Endometrial microvascular endothelial cells (primary cell): ENCODE data around the gene RETREG1. TPM values are rescaled to one million over a fixed set of nuclear protein-coding genes. Genes with fewer than 3 reads are reported as not detected.
"Not testable (repeated sequence)": the region's sequence is repeated elsewhere in the genome, so short reads cannot be mapped to it uniquely, and the experiment has no call there.

Source experiments
- in situ Hi-C: cut with HindIII; loops from 2 replicates; pipeline ENCODE4 v1.10.0; 2017; ENCODE audit warnings: low sequenced_read_pairs, low pct_unique_long_range_greater_than_20kb; ENCODE audit errors: inconsistent ontology term
- total RNA-seq: library from RNA; depleted of rRNA; stranded (reverse); fragments of >200 nt; gene quantifications from one replicate; pipeline ENCODE4 v1.2.3, GENCODE V29; 2015; ENCODE audit errors: inconsistent ontology term

Gene RETREG1
- total RNA-seq, 1 donor from 2014 or later: not detected

DNA sequence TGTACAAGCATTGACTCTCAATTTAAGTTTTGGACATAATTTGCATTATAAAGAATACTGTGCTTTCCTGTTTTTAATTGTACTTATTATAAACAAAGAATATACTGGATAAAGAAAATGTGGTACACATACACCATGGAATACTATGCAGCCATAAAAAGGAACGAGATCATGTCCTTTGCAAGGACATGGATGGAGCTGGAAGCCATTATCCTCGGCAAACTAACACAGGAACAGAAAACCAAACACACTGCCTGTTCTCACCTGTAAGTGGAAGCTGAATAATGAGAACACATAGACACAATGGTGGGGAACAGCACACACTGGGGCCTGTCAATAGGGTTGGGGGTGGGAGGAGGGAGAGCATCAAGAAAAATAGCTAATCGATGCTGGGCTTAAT is 140.4 kb downstream of the RETREG1 start:
- in situ Hi-C loops: not testable (repeated sequence)

DNA sequence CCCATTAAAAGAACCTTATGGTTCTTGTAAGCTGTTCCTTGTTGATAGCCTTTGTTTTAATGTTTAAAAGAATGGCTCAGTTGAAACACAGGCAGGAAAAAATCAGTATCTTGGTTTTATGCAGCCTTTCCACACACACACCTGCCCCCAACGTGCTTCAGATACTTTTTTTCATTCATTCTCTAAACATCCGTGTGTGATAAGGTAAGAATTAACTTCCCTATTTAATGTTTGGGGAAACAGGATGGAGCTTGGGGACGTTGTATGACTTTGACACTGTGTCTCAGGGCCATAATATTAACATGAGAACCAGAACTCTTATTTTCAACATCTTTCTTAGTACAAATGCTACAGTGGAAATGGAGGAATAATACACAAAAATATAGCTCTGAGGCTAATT is 145.4 kb downstream of the RETREG1 start:
- in situ Hi-C loops: no loop called here

DNA sequence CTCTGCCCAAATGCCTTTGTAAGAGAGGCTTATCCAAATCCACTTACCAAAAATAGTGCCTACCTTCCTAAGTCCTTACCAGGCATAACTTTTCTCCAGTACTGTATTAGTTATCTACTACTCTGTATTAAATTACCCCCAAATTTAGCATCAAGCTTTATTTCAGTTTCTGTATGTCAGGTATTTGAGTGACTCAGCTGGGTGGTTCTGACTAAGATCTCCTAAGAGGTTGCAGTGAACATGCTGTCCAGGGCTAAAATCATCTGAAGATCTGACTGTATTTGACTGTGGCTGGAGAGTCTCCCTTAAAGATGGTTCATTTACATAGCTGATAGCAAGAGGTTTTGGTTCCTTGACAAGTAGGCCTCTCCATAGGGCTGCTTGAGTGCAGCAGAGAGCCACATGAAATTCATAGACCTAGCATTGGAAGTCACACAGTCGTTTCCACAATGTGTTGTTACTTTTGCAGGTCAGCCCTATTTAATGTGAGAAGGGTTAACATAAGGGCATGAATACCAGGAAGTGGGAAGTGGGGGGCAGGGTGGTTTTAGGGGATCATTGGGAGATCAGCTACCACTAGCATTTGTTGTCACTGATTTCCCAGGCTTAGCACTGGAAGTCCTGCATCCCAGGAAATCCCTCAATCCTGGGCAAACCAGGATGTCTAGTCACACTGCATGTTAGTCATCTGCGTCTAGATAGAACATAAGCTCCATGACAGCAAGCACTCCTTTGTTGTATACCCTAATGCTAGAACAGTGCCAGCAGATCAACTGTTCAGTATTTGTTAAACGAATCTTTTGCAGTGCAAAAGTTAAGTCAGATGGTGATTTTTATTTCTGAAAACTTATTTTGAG is 149.2 kb downstream of the RETREG1 start:
- in situ Hi-C loops: no loop called here

DNA sequence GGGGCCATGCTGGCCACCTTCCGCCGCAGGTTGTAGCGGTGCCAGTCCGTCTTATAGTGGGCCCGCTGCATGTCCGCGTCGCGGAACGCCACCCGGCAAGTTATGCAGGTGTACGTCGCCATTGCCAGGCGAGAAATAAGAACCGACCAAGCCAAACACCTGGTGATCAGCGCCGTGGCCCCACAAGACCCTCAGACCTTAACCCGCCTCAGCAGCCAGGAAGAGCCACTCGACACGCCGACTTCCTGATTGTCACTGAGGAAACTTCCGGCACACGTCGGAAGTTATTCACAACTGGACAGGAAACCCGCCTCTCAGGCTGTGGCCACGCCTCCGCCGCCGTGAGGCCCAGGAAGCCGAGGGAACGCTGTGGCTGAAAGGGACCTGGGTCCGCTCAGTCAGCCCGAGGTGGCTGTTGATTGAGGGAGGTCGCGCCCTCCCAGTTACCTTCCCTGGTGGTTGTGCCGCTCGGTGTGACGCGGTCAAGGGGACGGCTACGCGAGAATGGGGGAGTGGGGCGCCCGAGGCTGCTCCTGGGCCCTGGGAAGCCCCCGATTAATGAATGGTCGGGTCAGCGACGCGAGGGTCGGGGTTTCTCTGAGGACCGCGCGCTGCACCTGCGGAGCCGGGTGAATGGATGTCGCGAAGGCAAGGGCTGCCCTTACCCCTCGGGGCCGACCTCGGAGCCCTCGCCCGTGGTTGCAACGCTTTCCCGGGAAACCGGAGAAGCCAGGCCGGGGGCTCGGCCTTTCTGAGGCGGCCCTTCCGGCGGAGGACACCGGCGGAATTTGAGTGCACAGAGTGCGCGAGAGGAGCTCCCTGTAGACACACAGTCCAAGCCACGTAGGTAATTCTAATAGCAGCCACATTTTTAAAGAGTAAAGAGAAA is 151.0 kb downstream of the RETREG1 start, which contains the start of gene ZNF622:
ZNF622 (minus strand) TSS at position 257 of the 889 bp plus-strand sequence; CDS start at position 122, 135 bp downstream.
- in situ Hi-C loops: no loop called here

DNA sequence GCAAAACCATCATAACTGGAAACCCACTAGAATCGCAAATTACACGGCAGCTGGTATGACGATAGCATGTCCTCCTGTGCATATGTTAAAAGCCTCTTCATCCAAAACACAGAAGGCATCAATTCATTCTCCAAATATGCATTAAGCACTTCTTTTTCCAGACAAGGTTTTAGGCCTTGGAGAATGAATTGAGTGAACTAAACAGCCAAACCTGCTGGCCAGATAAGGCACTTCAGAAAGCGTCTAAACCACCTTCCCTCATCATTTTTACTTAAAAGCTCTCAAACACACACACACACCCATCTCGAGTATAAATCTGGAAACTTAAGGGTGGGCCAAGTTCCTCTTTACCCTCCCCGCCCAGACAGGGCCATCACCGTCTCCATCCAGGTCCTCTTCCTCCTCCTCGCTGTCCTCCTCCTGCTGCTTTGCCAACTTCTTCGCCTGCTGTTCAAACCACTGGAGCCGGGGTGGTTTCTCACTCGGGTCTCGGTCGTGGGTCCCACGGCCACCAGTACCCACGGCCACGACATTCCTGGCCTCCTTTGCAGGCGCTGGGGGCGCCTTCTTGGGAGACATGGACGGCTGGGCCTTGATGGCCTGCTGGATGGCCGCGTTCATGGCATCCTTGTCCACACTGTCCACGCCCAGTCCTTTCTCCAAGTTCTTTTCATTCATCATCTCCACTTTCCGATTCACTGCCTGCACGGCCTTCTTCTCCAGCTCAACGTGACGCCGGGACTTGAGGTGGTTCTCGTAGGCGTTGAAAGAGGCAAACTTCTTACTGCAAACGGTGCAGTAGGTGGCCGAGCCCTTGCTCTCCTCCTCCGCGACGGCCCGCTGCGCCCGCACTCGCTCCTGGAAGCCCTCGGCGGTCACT is 151.9 kb downstream of the RETREG1 start:
- in situ Hi-C loops: no loop called here

DNA sequence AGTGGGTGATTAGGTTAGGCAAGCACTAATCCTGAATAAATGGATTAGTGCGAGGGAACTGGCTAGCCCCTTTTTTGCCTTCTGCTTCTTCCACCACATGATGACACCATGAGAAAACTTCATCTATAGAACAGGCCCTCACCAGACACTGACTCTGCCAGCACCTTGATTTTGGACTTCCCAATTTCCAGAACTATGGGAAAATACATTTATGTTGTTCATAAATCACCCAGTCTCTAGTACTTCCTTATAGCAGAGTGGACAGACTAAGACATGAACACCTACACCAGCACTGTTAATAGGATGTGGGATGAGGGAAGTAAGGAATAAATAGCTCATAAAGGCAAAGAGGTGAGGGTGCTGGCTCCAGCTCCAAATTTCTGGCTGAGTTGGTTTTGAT is 152.6 kb downstream of the RETREG1 start:
- in situ Hi-C loops: no loop called here

DNA sequence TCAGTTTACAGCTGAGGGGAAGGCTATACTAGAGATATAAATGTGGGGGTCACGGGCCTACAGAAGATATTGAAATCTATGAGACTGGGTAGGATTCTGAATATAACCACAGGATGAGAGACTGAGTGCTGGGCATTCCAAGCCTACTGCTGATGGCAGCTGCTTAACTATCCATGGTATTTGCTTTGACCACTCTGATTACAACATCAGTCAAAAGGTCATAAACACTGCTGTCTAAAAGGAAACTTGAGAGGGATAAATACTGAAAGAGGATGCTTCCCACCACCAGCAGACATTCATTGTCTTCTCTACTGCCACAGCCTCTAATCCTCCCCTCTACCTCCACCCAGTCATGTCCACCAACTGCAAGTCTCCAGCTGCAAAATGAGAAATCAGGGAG is 155.0 kb downstream of the RETREG1 start:
- in situ Hi-C loops: no loop called here

DNA sequence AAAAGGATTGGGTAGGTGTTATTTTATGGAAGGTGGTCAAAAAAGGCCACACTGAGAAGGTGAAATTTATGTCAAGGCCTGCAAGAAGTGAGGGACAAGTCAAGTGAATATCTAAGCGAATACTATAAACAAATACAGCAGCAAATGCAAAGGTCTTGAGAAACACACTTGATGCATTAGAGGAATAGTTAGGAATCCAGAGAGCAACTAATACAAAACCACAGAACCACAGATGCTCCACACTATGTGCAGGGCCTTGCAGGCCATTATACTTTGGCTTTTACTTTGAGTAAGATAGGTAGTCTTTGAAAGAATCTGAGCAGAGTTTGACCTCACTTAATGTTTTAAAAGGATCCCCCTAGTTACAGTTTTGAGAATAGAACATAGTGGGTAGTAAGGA is 155.8 kb downstream of the RETREG1 start:
- in situ Hi-C loops: no loop called here

DNA sequence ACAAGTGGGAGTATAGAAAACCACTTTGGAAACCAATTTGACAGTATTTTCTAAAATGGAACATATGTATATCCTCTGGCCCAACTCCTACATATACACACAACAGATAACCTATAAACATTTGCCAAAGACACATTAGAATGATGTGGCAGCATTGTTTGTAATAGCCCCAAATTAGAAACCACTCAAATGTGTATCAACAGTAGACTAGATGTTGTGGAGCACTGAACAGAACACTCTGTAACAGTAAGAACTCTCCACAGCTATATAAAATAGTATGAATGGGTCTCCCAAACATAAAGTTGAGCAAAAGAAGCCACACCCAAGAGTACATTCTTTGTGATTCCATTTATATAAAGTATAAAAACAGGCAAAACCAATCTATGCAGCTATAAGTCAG is 157.3 kb downstream of the RETREG1 start:
- in situ Hi-C loops: no loop called here

DNA sequence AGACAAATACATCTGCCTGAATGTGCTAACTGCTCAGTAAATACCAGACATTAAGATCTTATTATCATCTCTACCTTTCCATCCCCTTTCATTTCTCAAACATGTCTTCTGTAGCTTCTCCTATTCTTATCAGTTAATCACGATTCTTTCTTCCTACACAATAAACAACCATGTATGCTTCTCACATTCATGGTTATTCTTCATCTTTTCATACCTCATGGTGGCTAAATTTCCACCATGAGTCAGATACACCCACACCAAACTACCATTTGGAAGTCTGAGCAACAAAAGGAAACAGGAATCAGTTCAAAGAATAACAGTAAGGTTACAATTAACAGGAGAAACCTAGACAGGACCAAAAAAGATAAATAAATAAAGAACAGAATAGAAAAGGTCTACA is 158.9 kb downstream of the RETREG1 start:
- in situ Hi-C loops: no loop called here

DNA sequence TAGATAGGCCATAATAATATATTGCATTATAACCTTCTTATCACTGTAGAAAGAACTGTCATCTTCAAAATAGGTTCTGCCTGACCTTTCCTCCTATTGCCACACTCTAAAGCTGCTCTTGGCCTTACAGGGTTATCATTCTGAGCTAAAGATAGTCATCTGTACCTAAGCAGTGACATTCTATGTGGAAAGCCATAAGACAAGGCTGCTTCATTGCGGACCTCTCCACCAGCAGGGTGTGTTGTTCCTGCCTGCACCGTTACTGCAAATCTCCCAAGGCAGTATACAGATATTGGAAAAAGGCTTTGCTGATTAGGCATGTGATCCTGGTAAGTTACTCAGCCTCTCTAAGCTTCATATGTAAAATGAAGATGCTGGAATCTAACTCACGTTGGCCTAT is 159.3 kb downstream of the RETREG1 start:
- in situ Hi-C loops: no loop called here

DNA sequence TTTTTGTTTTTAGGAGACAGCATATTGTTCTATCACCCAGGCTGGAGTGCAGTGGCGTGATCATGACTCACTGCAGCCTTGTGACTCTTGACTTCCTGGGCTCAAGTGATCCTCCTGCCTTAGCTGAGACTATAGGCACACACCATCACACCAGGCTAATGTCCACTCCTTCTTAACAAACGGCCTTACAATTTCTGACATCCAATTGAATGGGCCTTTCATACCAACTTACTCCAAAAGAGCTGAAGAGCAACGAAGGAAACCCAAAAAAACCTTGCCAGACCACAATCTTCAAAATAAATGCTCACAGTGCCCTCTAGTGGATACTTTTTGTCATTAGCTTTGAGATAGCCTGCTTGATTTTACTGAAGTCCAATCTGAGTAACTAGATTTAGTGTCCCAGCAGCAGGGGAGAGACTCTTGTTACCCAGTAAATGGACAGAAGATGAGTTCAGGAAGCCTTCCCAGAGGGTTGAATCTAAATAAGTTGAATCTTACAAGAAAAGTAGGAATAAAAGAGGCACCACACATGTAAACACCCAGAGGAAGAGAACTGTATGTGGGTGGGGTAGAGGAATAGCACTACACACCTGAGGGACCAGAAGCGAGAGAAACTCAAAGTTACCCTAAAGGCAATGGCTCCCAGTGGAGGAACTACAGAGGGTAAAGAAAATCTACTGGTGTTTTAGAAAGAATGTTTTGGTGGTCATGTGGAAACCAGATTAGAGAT is 160.5 kb downstream of the RETREG1 start:
- in situ Hi-C loops: no loop called here

DNA sequence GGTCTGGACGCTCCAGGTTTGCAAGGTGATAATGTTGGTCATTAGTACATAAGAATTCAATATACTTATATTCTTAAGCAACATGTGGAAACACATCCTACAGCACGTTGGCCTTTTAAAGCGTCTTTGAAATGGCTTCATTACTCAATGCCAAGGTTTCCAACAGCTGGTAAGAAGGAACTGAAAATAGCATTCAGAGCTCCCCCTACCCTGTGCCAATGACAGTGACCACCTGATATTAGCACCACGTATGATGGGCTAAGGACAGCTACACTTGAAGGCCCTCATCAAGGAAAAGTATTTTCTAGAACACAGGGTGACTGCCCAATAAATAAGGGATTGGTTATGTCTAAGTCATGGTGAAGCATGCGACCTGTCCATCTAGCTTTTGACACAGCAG is 161.1 kb downstream of the RETREG1 start:
- in situ Hi-C loops: no loop called here

DNA sequence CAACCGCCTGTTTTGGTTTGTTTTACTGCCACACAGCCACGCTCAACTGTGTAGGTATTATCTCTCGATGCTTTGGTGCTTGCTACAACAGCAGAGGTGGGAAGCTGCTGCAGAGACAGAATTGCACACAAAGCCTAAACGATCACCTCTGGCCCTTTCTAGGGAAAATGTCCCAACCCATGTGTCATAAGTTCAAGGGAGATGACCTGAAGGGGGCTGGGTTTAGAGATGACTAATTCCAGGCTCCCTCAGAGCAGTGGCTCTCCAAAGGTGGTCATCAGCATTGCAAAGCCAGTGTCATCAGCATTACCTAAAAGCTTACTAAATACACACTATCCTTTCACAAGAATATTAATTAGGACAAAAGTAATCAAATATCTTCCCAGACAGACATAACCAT is 162.1 kb downstream of the RETREG1 start:
- in situ Hi-C loops: no loop called here

DNA sequence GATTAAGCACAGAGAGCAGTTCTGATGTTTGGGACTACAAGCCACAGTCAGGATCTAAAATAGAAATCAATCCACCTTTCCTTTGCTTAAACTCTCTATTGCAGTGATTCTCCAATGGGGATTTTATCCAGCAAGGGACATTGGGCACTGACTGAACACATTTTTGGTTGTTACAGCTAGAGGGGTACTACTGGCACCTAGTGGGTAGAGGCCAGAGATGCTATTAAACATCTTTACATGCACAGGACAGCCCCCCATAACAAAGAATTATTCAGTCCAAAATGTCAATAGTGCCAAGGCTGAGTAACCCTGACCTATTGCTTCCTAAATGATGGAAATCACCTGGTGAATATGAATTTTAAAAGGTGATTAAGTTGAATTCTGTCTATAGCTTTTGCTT is 163.2 kb downstream of the RETREG1 start:
- in situ Hi-C loops: no loop called here

DNA sequence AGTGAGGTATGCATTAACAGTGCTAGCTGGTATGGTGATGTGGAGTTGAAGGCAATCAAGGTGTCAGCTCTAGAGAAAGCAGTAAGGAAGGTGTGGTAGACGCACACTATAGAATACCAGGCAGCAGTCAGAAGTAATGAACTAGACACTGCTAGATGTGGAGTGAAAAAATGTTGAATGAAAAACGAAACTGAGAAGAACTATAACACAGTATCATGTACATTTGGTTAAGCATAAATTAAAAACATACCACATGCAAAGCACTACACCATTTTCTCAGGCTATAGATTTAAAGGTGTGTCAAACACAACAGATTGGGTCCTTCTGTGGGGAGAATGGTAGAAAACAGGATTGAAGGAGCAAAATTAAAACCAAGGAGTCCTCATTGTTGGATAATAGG is 166.6 kb downstream of the RETREG1 start:
- in situ Hi-C loops: no loop called here

DNA sequence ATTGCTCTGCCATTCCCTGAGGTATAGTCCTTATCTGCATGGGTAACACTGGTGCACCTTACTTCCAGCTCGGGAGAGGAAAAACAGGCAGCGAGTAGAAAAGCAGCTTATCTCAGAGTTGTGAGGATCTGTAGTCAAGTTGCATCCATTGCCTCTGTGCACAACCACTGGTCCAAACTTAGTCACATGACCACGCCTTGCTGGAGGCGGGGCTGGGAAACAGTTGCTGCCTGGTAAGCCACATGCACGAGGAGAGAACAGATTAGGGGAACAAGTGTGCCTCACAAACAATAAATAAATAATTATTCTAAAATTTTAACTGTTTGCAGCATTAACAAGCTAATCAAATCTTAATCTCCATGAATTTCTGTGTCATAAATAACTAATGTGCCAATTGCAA is 169.8 kb downstream of the RETREG1 start:
- in situ Hi-C loops: no loop called here

DNA sequence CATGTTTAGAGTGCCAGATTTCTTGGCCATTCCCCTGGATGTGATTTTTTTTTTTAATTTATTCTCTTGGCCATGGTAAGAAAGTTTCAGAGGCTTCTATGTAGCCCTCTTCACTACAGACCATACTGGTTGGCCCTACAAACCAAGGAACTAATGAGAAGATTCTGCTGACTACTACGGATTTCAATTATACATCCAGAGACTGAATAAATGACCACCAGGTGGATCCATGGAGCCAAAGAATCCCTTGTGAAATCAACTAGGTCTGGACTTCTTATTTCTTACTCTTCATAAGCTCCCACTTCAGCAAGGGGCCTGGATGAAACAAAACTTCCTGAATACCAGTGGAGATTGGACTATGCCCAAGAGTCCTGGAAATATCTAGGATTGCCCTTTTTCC is 178.8 kb downstream of the RETREG1 start:
- in situ Hi-C loops: no loop called here
